Cerebellar cortex (tissue), 1 donor: ENCODE results near the gene TMEM191B.
"Not testable (repeated sequence)": the region's sequence is repeated elsewhere in the genome, so short reads cannot be mapped to it uniquely, and the experiment has no call there.

ENCODE experiments used
- DNase-seq: peaks from one replicate; pipeline ENCODE4 v3.0.0-alpha.2; 2015; ENCODE audit warnings: low spot score

Gene TMEM191B

GRCh38 chr22:18527752-18528596 lies at the start of gene TMEM191B:
TMEM191B (plus strand) TSS chr22:18527802; CDS start chr22:18527981, 179 bp downstream.
- DNase-seq = not testable (repeated sequence)

- not testable (repeated sequence) for DNase-seq
Measured at GRCh38 chr22:18496227-18496626, 31.4 kb upstream of the TMEM191B start.

- not testable (repeated sequence) for DNase-seq
Measured at GRCh38 chr22:18511327-18511726, 16.3 kb upstream of the TMEM191B start.

- not testable (repeated sequence) for DNase-seq
Measured at GRCh38 chr22:18512378-18512777, 15.2 kb upstream of the TMEM191B start.

- not testable (repeated sequence) for DNase-seq
Measured at GRCh38 chr22:18513454-18513853, 14.1 kb upstream of the TMEM191B start.

- DNase-seq = not testable (repeated sequence)
Measured at GRCh38 chr22:18518061-18518460, 9.5 kb upstream of the TMEM191B start, which contains the start of gene GGTLC3. GGTLC3 (minus strand) TSS chr22:18518161; CDS start chr22:18517897, 264 bp downstream.

- not testable (repeated sequence) for DNase-seq
Measured at GRCh38 chr22:18522762-18523161, 4.8 kb upstream of the TMEM191B start.

- not testable (repeated sequence) for DNase-seq
Measured at GRCh38 chr22:18523328-18523727, 4.3 kb upstream of the TMEM191B start.

- peak; percentile 58 for DNase-seq
Measured at GRCh38 chr22:18528597-18529415, 1.2 kb downstream of the TMEM191B start.

GRCh38 chr22:18529416-18530145 lies 2.0 kb downstream of the TMEM191B start:
- not testable (repeated sequence) for DNase-seq

GRCh38 chr22:18533633-18534032 lies 6.0 kb downstream of the TMEM191B start:
- DNase-seq = not testable (repeated sequence)

GRCh38 chr22:18534315-18534714 lies 6.7 kb downstream of the TMEM191B start:
- not testable (repeated sequence) for DNase-seq

- not testable (repeated sequence) for DNase-seq
Measured at GRCh38 chr22:18539994-18540393, 12.4 kb downstream of the TMEM191B start.

- not testable (repeated sequence) for DNase-seq
Measured at GRCh38 chr22:18543400-18543799, 15.8 kb downstream of the TMEM191B start.

- not testable (repeated sequence) for DNase-seq
Measured at GRCh38 chr22:18544615-18545014, 17.0 kb downstream of the TMEM191B start.

GRCh38 chr22:18549458-18550179 lies 22.0 kb downstream of the TMEM191B start:
- not testable (repeated sequence) for DNase-seq

- not testable (repeated sequence) for DNase-seq
Measured at GRCh38 chr22:18551046-18551445, 23.4 kb downstream of the TMEM191B start.

- DNase-seq = not testable (repeated sequence)
Measured at GRCh38 chr22:18552839-18553597, 25.4 kb downstream of the TMEM191B start.

- DNase-seq = not testable (repeated sequence)
Measured at GRCh38 chr22:18554280-18555256, 27.0 kb downstream of the TMEM191B start.
